ENCODE measurements around the gene SND1.

SND1 gene

GRCh38 chr7:127644484-127644883, 7.5 kb upstream of the SND1 start:
- H3K27ac ChIP-seq (ENCODE audit: low read depth, low read length, poor library complexity, severe bottlenecking): no peak overlapping the region
- H2AFZ ChIP-seq (ENCODE audit: low read length): no peak overlapping the region
- H3K9me3 ChIP-seq (ENCODE audit: low read length): no peaks in the 10 kb centered on the region
- no peaks in the 10 kb centered on the region for H3K79me2 ChIP-seq (ENCODE audit: insufficient read depth, low read length)
- 0 out of 2 replicates have a peak, but pooled peaks cover 8% of the 10 kb centered on the region for H3K27me3 ChIP-seq (ENCODE audit: insufficient read depth, low read length)
- H3K4me3 ChIP-seq (ENCODE audit: low read depth, low read length, poor library complexity, severe bottlenecking): no peak overlapping the region
- no peaks in the 10 kb centered on the region for H4K20me1 ChIP-seq (ENCODE audit: insufficient read depth, low read length)
- H3F3A ChIP-seq (ENCODE audit: insufficient read depth, low read length): no peaks in the 10 kb centered on the region
- H3K36me3 ChIP-seq (ENCODE audit: insufficient read depth, low read length): no peaks in the 10 kb centered on the region
- no peaks in the 10 kb centered on the region for H3K9me2 ChIP-seq (ENCODE audit: low read depth, low read length)
- TF ChIP-seq, protein P1, sequence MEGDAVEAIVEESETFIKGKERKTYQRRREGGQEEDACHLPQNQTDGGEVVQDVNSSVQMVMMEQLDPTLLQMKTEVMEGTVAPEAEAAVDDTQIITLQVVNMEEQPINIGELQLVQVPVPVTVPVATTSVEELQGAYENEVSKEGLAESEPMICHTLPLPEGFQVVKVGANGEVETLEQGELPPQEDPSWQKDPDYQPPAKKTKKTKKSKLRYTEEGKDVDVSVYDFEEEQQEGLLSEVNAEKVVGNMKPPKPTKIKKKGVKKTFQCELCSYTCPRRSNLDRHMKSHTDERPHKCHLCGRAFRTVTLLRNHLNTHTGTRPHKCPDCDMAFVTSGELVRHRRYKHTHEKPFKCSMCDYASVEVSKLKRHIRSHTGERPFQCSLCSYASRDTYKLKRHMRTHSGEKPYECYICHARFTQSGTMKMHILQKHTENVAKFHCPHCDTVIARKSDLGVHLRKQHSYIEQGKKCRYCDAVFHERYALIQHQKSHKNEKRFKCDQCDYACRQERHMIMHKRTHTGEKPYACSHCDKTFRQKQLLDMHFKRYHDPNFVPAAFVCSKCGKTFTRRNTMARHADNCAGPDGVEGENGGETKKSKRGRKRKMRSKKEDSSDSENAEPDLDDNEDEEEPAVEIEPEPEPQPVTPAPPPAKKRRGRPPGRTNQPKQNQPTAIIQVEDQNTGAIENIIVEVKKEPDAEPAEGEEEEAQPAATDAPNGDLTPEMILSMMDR (IDR thresholded peaks at IDR 0.05; ENCODE audit: low read length): no peak
- no peak for TF ChIP-seq EZH2 (IDR thresholded peaks at IDR 0.05; ENCODE audit: borderline replicate concordance, low read length)
- H3K9ac ChIP-seq (ENCODE audit: low read length): no peak overlapping the region
- no peak overlapping the region for H3K4me2 ChIP-seq (ENCODE audit: low read length)
- H3K4me1 ChIP-seq (ENCODE audit: insufficient read depth, low read length, severe bottlenecking): no peaks in the 10 kb centered on the region

- Histone ChIP-seq H3K36me3 (ENCODE audit: insufficient read depth, low read length) (no peaks in the 10 kb centered on the region), H4K20me1 (ENCODE audit: insufficient read depth, low read length) (no peaks in the 10 kb centered on the region), H3K27me3 (ENCODE audit: insufficient read depth, low read length) (no peaks in the 10 kb centered on the region), H3F3A (ENCODE audit: insufficient read depth, low read length) (no peaks in the 10 kb centered on the region), H3K4me2 (ENCODE audit: low read length) (no peak overlapping the region), H3K9ac (ENCODE audit: low read length) (no peak overlapping the region), H3K4me3 (ENCODE audit: low read depth, low read length, poor library complexity, severe bottlenecking) (no peak overlapping the region), H3K27ac (ENCODE audit: low read depth, low read length, poor library complexity, severe bottlenecking) (no peak overlapping the region), H2AFZ (ENCODE audit: low read length) (no peak overlapping the region), H3K4me1 (ENCODE audit: insufficient read depth, low read length, severe bottlenecking) (peaks cover 8% of the 10 kb centered on the region), H3K9me3 (ENCODE audit: low read length) (no peaks in the 10 kb centered on the region), H3K9me2 (ENCODE audit: low read depth, low read length) (no peaks in the 10 kb centered on the region), H3K79me2 (ENCODE audit: insufficient read depth, low read length) (peaks cover 5% of the 10 kb centered on the region)
- TF ChIP-seq, protein P1 (IDR thresholded peaks at IDR 0.05; ENCODE audit: low read length): no peak
- no peak for TF ChIP-seq EZH2 (IDR thresholded peaks at IDR 0.05; ENCODE audit: borderline replicate concordance, low read length)
Measured at GRCh38 chr7:127647636-127648035, 4.4 kb upstream of the SND1 start.

DNA sequence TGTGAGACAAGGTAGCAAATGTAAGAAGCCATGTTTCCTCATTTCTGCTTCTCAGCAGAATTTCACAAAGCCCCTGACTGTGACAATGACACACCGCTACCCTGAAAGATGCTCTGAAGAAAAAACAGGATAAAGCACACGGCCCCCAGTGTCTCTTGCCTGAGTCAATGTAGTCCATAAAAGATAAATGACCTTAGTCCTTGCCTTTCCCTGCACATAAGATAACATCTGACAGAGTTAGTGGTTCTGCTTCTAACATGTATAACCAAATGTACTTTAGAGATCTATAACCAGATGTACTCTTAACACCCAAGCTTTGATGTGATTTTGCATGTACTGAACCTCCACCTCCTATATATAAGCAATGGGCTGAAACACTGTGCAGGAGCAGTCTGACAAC, 3.0 kb upstream of the SND1 start:
- no peak overlapping the region for H3K9ac ChIP-seq (ENCODE audit: low read length)
- no peaks in the 10 kb centered on the region for H3K9me2 ChIP-seq (ENCODE audit: low read depth, low read length)
- H3K27ac ChIP-seq (ENCODE audit: low read depth, low read length, poor library complexity, severe bottlenecking): no peak overlapping the region
- no peaks in the 10 kb centered on the region for H3F3A ChIP-seq (ENCODE audit: insufficient read depth, low read length)
- H3K4me1 ChIP-seq (ENCODE audit: insufficient read depth, low read length, severe bottlenecking): peaks cover 22% of the 10 kb centered on the region
- TF ChIP-seq, protein P1 (IDR thresholded peaks at IDR 0.05; ENCODE audit: low read length): no peak
- TF ChIP-seq EZH2 (IDR thresholded peaks at IDR 0.05; ENCODE audit: borderline replicate concordance, low read length): no peak
- H3K36me3 ChIP-seq (ENCODE audit: insufficient read depth, low read length): peaks cover 4% of the 10 kb centered on the region; the same call in 1 of the 2 replicates
- H2AFZ ChIP-seq (ENCODE audit: low read length): no peak overlapping the region
- no peaks in the 10 kb centered on the region for H3K9me3 ChIP-seq (ENCODE audit: low read length)
- no peak overlapping the region for H3K4me3 ChIP-seq (ENCODE audit: low read depth, low read length, poor library complexity, severe bottlenecking)
- H3K4me2 ChIP-seq (ENCODE audit: low read length): no peak overlapping the region
- H4K20me1 ChIP-seq (ENCODE audit: insufficient read depth, low read length): no peaks in the 10 kb centered on the region
- H3K27me3 ChIP-seq (ENCODE audit: insufficient read depth, low read length): no peaks in the 10 kb centered on the region
- H3K79me2 ChIP-seq (ENCODE audit: insufficient read depth, low read length): peaks cover 18% of the 10 kb centered on the region

All from OCI-LY1 (cell line).